HUES48 (cell line): Measurements from ENCODE around the gene TRIM22.
"Not testable (repeated sequence)": the region's sequence is repeated elsewhere in the genome, so short reads cannot be mapped to it uniquely, and the experiment has no call there.

Experiments used
- H3K27ac ChIP-seq: one replicate; pipeline ENCODE4 v1.7.0; 2013; ENCODE audit warnings: low read depth, low read length, inconsistent platforms
- H3K27me3 ChIP-seq: 2 replicates; pipeline ENCODE4 v1.6.1; 2013; ENCODE audit warnings: mild to moderate bottlenecking, low read length; ENCODE audit not compliant: control insufficient read depth, insufficient read depth
- H3K36me3 ChIP-seq: 2 replicates; pipeline ENCODE4 v1.6.1; 2013; ENCODE audit warnings: low read length; ENCODE audit not compliant: control insufficient read depth, insufficient read depth
- H3K4me1 ChIP-seq: 2 replicates; pipeline ENCODE4 v1.6.1; 2013; ENCODE audit warnings: mild to moderate bottlenecking, low read length; ENCODE audit not compliant: control insufficient read depth, insufficient read depth
- H3K4me3 ChIP-seq: 2 replicates; pipeline ENCODE4 v1.5.1; 2013; ENCODE audit warnings: mild to moderate bottlenecking, low read depth, low read length
- H3K9ac ChIP-seq: 2 replicates; pipeline ENCODE4 v1.6.1; 2013; ENCODE audit warnings: mild to moderate bottlenecking, low read depth, low read length, moderate library complexity
- H3K9me3 ChIP-seq: 2 replicates; pipeline ENCODE4 v1.6.1; 2013; ENCODE audit warnings: low read length; ENCODE audit not compliant: control insufficient read depth, insufficient read depth

The TRIM22 gene

DNA sequence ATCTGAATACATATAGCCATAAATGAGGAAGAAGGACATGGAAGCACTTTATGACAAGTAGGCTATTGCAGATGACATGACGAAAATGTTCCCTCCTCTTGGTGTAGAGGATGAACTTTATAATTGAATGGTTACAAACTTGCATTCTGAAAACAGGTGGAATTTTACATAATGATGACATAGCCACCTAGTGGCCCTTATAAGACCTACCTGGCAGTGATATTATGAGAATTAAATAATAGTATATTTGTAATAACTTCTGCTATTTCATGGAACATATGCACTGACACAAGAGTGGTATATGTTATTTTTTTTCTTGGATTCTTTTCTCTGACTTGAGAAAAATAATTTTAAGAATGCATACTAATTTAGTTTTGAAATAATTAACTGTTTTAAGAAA lies 22.9 kb downstream of the TRIM22 start:
- Histone ChIP-seq H3K36me3 (peaks cover 17% of the 10 kb centered on the region), H3K9ac (no peak overlapping the region), H3K27ac (no peak overlapping the region), H3K4me1 (no peaks in the 10 kb centered on the region), H3K9me3 (no peaks in the 10 kb centered on the region), H3K27me3 (no peaks in the 10 kb centered on the region), H3K4me3 (no peak overlapping the region)

DNA sequence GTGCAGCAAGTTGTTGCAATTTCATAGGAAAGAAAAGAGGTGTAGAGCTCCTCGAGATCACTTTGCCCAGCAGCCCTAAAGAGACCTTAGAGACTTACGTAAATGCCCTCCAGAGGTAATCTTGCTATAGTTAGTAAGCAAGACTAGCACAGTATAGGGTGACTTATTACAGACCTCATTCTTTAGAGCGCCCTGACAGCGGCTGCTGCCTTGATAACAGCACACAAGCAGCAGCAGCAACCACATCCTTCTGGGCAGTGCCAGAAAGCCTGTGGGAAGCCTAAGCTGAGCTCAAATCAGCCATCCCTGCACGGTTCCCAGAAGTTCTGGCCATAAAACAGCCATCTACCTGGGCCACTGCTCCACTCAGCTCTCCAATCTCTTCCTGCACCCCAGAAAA lies 24.1 kb downstream of the TRIM22 start:
- Histone ChIP-seq H3K36me3 (peaks cover 7% of the 10 kb centered on the region; the same call in 1 of the 2 replicates), H3K9ac (no peak overlapping the region), H3K4me1 (no peaks in the 10 kb centered on the region), H3K4me3 (no peak overlapping the region), H3K9me3 (no peaks in the 10 kb centered on the region), H3K27ac (no peak overlapping the region), H3K27me3 (no peaks in the 10 kb centered on the region)

DNA sequence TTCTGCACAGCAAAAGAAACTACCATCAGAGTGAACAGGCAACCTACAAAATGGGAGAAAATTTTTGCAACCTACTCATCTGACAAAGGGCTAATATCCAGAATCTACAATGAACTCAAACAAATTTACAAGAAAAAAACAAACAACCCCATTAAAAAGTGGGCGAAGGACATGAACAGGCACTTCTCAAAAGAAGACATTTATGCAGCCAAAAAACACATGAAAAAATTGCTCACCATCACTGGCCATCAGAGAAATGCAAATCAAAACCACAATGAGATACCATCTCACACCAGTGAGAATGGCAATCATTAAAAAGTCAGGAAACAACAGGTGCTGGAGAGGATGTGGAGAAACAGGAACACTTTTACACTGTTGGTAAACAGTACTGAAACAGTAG lies 26.9 kb downstream of the TRIM22 start:
- H3K27me3 ChIP-seq, H3K9ac ChIP-seq, H3K4me1 ChIP-seq, H3K9me3 ChIP-seq, H3K4me3 ChIP-seq, H3K36me3 ChIP-seq, H3K27ac ChIP-seq: not testable (repeated sequence)

DNA sequence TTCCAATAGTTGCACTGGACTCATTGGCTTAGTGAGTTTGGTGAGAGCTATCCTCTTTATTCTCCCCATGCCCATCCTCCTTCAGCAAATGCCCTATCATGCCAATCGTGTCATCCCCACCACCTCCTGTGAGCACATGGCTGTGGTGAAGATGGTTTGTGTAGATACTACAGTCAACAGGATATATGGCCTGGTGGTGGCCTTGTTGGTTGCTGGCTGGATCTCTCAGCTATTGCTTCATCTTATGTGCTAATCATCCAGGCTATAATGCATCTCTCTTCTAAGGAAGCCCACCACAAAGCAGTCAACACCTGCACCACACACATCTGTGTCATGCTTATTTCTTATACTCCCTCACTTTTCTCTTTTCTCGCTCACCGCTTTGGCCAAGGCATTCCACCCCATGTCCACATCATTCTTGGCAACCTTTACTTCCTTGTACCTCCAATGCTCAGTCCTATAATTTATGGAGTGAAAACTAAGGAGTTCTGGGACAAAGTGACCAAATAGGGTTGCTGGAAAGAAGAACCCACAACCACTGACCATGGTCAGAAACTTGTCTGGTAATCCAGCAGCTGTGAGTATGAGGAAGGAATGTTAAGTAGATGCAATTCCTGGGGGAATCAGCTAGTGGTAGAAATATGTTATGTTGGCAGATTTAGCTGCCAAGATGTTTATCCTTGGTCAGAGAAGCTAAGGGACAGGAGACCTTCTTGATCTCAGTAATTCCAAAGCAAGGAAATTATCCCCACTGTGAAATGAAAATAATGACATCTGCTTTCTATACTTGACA lies 30.3 kb downstream of the TRIM22 start:
- Histone ChIP-seq H3K36me3 (no peaks in the 10 kb centered on the region), H3K27me3 (no peaks in the 10 kb centered on the region), H3K4me3 (no peak overlapping the region), H3K9ac (no peak overlapping the region), H3K9me3 (no peaks in the 10 kb centered on the region), H3K4me1 (no peaks in the 10 kb centered on the region), H3K27ac (no peak overlapping the region)

DNA sequence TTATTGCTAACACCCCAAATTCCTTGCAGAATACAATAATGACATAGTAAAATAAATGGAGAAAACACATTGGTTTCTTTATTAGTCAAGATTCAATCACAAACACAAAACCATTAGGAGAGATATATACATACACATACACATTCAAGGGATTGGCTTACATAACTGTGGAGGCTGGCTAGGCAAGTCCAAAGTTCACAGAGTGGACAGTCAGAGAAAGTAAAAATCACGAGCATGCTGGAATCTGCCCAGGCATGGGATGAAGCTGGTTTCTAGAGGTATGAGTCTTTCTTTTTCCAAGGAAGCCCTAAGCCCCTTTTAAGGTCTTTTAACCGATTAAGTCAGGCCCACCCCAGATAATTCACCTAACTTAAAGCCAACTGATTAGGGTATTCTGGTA lies 33.0 kb downstream of the TRIM22 start:
- H3K4me3 ChIP-seq, result no peak overlapping the region
- no peaks in the 10 kb centered on the region for H3K4me1 ChIP-seq
- no peaks in the 10 kb centered on the region for H3K27me3 ChIP-seq
- H3K27ac ChIP-seq, result no peak overlapping the region
- no peaks in the 10 kb centered on the region for H3K36me3 ChIP-seq
- H3K9ac ChIP-seq, result no peak overlapping the region
- no peaks in the 10 kb centered on the region for H3K9me3 ChIP-seq

DNA sequence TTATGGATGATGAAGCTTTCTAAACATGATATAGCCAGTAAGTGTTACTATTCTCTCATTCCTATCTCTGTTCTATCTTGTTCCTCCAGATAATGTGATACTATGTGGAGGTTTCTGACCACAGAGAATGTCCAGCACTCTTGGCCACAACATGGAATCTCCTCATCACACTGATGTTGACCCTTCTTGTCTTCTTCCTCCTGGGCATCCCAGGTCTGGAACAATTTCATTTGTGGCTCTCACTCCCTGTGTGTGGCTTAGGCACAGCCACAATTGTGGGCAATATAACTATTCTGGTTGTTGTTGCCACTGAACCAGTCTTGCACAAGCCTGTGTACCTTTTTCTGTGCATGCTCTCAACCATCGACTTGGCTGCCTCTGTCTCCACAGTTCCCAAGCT lies 36.8 kb downstream of the TRIM22 start:
- no peak overlapping the region for H3K4me3 ChIP-seq
- H3K9ac ChIP-seq, result no peak overlapping the region
- H3K36me3 ChIP-seq, result no peaks in the 10 kb centered on the region
- H3K27ac ChIP-seq, result no peak overlapping the region
- H3K4me1 ChIP-seq, result no peaks in the 10 kb centered on the region
- H3K9me3 ChIP-seq, result no peaks in the 10 kb centered on the region
- no peaks in the 10 kb centered on the region for H3K27me3 ChIP-seq

DNA sequence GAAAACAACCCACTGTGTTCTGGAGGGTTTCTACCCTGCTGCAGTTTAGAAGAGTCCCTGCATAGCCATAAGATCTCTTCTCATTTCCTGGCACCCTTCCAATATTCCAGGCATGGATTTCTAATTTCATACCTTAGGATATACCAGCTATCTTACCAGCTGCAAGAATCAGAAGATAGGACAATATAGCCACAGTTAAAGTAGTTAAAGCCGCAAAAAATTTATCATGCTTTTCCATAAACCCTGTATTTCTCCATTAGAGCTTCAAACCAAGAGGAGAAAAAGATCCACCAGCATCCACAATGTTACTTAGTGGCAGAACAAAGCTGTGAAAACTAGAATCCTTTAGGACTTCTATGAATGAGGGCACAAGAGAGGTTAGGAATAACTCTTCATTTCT lies 38.1 kb downstream of the TRIM22 start:
- Histone ChIP-seq H3K36me3 (no peaks in the 10 kb centered on the region), H3K9ac (no peak overlapping the region), H3K27me3 (no peaks in the 10 kb centered on the region), H3K9me3 (no peaks in the 10 kb centered on the region), H3K4me3 (no peak overlapping the region), H3K4me1 (no peaks in the 10 kb centered on the region), H3K27ac (no peak overlapping the region)

DNA sequence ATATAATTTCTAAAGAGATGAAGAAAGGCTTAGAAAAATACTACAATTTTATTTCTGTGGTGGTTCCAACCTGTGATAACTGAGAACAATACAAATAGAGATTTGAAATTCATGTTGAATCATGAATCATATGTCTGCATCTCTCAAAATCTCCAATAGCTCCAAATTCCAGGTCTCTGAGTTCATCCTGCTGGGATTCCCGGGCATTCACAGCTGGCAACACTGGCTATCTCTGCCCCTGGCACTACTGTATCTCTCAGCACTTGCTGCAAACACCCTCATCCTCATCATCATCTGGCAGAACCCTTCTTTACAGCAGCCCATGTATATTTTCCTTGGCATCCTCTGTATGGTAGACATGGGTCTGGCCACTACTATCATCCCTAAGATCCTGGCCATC lies 46.8 kb downstream of the TRIM22 start, which contains the start of gene OR56B1:
Gene OR56B1 (plus strand): TSS at position 53 of the 400 bp plus-strand sequence. CDS start 69 bp downstream, at position 122.
- no peaks in the 10 kb centered on the region for H3K4me1 ChIP-seq
- no peak within 1 kb of the TSS for H3K27ac ChIP-seq
- H3K36me3 ChIP-seq, result no peaks in the 10 kb centered on the region
- no peaks in the 10 kb centered on the region for H3K9me3 ChIP-seq
- H3K4me3 ChIP-seq, result no peak within 1 kb of the TSS
- no peaks in the 10 kb centered on the region for H3K27me3 ChIP-seq
- H3K9ac ChIP-seq, result no peak within 1 kb of the TSS

DNA sequence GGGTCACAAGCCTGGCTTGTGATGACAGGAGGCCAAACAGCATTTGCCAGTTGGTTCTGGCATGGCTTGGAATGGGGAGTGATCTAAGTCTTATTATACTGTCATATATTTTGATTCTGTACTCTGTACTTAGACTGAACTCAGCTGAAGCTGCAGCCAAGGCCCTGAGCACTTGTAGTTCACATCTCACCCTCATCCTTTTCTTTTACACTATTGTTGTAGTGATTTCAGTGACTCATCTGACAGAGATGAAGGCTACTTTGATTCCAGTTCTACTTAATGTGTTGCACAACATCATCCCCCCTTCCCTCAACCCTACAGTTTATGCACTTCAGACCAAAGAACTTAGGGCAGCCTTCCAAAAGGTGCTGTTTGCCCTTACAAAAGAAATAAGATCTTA lies 47.5 kb downstream of the TRIM22 start:
- Histone ChIP-seq H3K27ac (no peak overlapping the region), H3K9me3 (no peaks in the 10 kb centered on the region), H3K27me3 (no peaks in the 10 kb centered on the region), H3K36me3 (no peaks in the 10 kb centered on the region), H3K9ac (no peak overlapping the region), H3K4me3 (no peak overlapping the region), H3K4me1 (no peaks in the 10 kb centered on the region)

DNA sequence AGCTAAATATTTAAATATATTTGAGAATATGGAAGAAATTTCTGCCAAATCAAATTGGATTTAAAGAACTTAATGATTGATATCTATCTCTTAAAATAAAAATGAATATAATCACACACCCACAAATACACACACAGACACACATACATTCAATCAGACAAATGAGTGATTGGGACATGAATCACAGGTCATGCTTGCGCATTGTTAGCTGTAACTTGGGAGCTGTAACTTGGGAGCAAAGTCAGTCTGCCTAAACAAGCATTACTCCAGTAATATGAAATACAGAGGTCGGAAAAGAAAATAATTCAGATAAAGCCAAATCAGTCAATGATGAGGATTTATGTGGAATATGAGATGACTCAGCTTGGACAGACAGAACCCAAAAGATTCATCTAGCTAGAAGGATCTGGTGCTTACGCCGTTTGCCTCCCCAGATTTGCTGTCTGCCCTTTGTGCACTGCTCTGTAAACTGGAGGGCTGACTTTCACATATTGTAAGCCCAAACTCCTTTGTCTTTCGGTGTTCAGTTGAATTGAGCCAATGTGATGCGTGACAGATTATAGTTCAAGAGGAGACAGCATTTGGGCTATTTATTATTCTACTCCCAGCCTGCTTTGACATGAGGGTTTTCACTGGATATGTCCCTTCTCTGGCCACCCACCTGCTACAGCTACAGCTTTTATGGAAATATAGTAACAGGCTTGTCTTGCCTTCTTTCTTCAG lies 48.2 kb downstream of the TRIM22 start:
- H3K4me1 ChIP-seq, result no peaks in the 10 kb centered on the region
- no peak overlapping the region for H3K27ac ChIP-seq
- no peak overlapping the region for H3K9ac ChIP-seq
- H3K27me3 ChIP-seq, result no peaks in the 10 kb centered on the region
- no peaks in the 10 kb centered on the region for H3K36me3 ChIP-seq
- no peaks in the 10 kb centered on the region for H3K9me3 ChIP-seq
- no peak overlapping the region for H3K4me3 ChIP-seq

DNA sequence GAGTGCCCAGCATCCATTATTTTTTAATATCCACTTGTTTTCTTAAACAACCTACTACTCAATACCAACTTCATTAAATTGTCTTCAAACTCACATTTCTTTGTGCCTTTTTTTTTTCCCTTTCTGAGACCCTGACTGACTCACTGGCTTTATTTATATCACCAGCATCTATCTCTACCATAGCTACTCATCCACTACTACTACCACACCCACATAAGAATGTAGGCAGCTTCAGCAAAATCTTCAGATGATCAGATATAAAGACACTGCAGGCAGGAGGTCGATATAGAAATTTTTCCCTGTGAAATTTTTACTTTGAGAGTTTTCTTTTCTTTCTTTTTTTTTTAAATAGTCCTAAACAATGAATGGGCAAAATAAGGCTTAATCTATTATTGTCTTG lies 48.8 kb downstream of the TRIM22 start:
- H3K4me1 ChIP-seq, result no peaks in the 10 kb centered on the region
- no peaks in the 10 kb centered on the region for H3K36me3 ChIP-seq
- no peak overlapping the region for H3K4me3 ChIP-seq
- no peak overlapping the region for H3K9ac ChIP-seq
- H3K9me3 ChIP-seq, result no peaks in the 10 kb centered on the region
- no peak overlapping the region for H3K27ac ChIP-seq
- H3K27me3 ChIP-seq, result no peaks in the 10 kb centered on the region
